GM23338 (cell line): Measurements from ENCODE around the gene ALOX5AP. TPM values are rescaled to one million over a fixed set of nuclear protein-coding genes. Genes with fewer than 3 reads are reported as not detected.

Source experiments
- ATAC-seq: fragments of 200-7000 bp; cut with Tn5 transposase; 3 replicates; pipeline ENCODE4 v1.9.1; 2020
- DNase-seq: peaks from one replicate; pipeline ENCODE4 v3.0.0-alpha.2; 2015; ENCODE audit warnings: low spot score
- H2AFZ ChIP-seq: fragments of 200-600 bp; sonication (generic); 2 replicates; pipeline ENCODE4 v1.8.0; 2016; ENCODE audit warnings: antibody characterized with exemption, mild to moderate bottlenecking, moderate library complexity
- H3F3A ChIP-seq: fragments of 200-600 bp; sonication (generic); replicated peaks from 2 replicates; pipeline ENCODE4 v1.8.0; 2017; ENCODE audit warnings: antibody characterized with exemption, mixed run types, low read depth
- H3K27ac ChIP-seq: fragments of 200-600 bp; sonication (generic); 2 replicates; pipeline ENCODE4 v1.6.1; 2016; ENCODE audit warnings: low read depth
- H3K27me3 ChIP-seq: fragments of 200-600 bp; sonication (generic); 2 replicates; pipeline ENCODE4 v1.8.0; 2016; ENCODE audit warnings: mild to moderate bottlenecking, mixed run types, moderate library complexity; ENCODE audit not compliant: insufficient read depth
- H3K36me3 ChIP-seq: fragments of 200-600 bp; sonication (generic); 2 replicates; pipeline ENCODE4 v1.8.0; 2016; ENCODE audit warnings: mild to moderate bottlenecking; ENCODE audit not compliant: insufficient read depth
- H3K4me1 ChIP-seq: fragments of 200-600 bp; sonication (generic); 2 replicates; pipeline ENCODE4 v1.8.0; 2016; ENCODE audit warnings: mild to moderate bottlenecking, moderate library complexity; ENCODE audit not compliant: insufficient read depth
- H3K4me2 ChIP-seq: fragments of 200-600 bp; sonication (generic); 2 replicates; pipeline ENCODE4 v1.7.1; 2017; ENCODE audit warnings: mixed run types
- H3K4me3 ChIP-seq: fragments of 200-600 bp; sonication (generic); 2 replicates; pipeline ENCODE4 v1.6.1; 2016; ENCODE audit warnings: mixed run types
- H3K79me2 ChIP-seq: fragments of 200-600 bp; sonication (generic); replicated peaks from 2 replicates; pipeline ENCODE4 v1.8.0; 2017; ENCODE audit warnings: mild to moderate bottlenecking; ENCODE audit not compliant: insufficient read depth
- H3K9me2 ChIP-seq: fragments of 200-600 bp; sonication (generic); 2 replicates; pipeline ENCODE4 v1.8.0; 2017; ENCODE audit not compliant: insufficient read depth
- H4K20me1 ChIP-seq: fragments of 200-600 bp; sonication (generic); replicated peaks from 2 replicates; pipeline ENCODE4 v1.8.0; 2017; ENCODE audit warnings: mild to moderate bottlenecking; ENCODE audit not compliant: insufficient read depth
- H3K27ac Mint-ChIP-seq: 2 replicates; pipeline ENCODE4 v1.8.0; 2020; ENCODE audit warnings: inconsistent platforms, mild to moderate bottlenecking, moderate library complexity, mixed read lengths
- H3K27me3 Mint-ChIP-seq: 3 replicates; pipeline ENCODE4 v1.8.0; 2022; ENCODE audit warnings: low read depth, mild to moderate bottlenecking, moderate library complexity, mixed read lengths, inconsistent platforms; ENCODE audit not compliant: insufficient read depth, poor library complexity
- H3K36me3 Mint-ChIP-seq: 3 replicates; pipeline ENCODE4 v1.8.0; 2021; ENCODE audit warnings: low read depth, mild to moderate bottlenecking, inconsistent platforms, moderate library complexity, mixed read lengths
- H3K4me1 Mint-ChIP-seq: 3 replicates; pipeline ENCODE4 v1.8.0; 2020; ENCODE audit warnings: mild to moderate bottlenecking, inconsistent platforms, mixed read lengths
- H3K4me3 Mint-ChIP-seq: 3 replicates; pipeline ENCODE4 v1.8.0; 2021; ENCODE audit warnings: moderate library complexity, mild to moderate bottlenecking, inconsistent platforms, mixed read lengths
- H3K9me3 Mint-ChIP-seq: 3 replicates; pipeline ENCODE4 v1.8.0; 2020; ENCODE audit warnings: moderate library complexity, mild to moderate bottlenecking, inconsistent platforms, mixed read lengths
- CREB1 ChIP-seq: fragments of 250-450 bp; sonication (Bioruptor Pico); IDR thresholded peaks from 2 replicates; pipeline ENCODE4 v1.5.0; 2020; ENCODE audit warnings: low read depth, mild to moderate bottlenecking, moderate library complexity
- ETS1 ChIP-seq: IDR thresholded peaks from 2 replicates; pipeline ENCODE4 v1.6.1; 2016; ENCODE audit warnings: antibody characterized with exemption
- EZH2 ChIP-seq: fragments of 200-600 bp; sonication (generic); IDR thresholded peaks from one replicate; pipeline ENCODE4 v1.8.0; 2017; ENCODE audit warnings: antibody characterized with exemption, mild to moderate bottlenecking, low read depth; ENCODE audit not compliant: unreplicated experiment
- EZH2phosphoT487 ChIP-seq: fragments of 200-600 bp; sonication (generic); IDR thresholded peaks from one replicate; pipeline ENCODE4 v1.8.1; 2018; ENCODE audit warnings: antibody characterized with exemption; ENCODE audit not compliant: unreplicated experiment
- JUNB ChIP-seq: IDR thresholded peaks from one replicate; pipeline ENCODE4 v1.6.1; 2016; ENCODE audit warnings: antibody characterized with exemption; ENCODE audit not compliant: unreplicated experiment
- NANOG ChIP-seq: IDR thresholded peaks from 2 replicates; pipeline ENCODE4 v1.6.1; 2016; ENCODE audit warnings: antibody characterized with exemption, borderline replicate concordance
- POLR2AphosphoS5 ChIP-seq: IDR thresholded peaks from 2 replicates; pipeline ENCODE4 v1.6.1; 2016; ENCODE audit warnings: antibody characterized with exemption, low read depth
- STAT1 ChIP-seq: IDR thresholded peaks from one replicate; pipeline ENCODE4 v1.6.1; 2016; ENCODE audit warnings: antibody characterized with exemption; ENCODE audit not compliant: unreplicated experiment
- ZNF114 ChIP-seq: fragments of 250-450 bp; sonication (Bioruptor Pico); IDR thresholded peaks from 2 replicates; pipeline ENCODE4 v1.5.0; 2020; ENCODE audit warnings: mild to moderate bottlenecking, moderate library complexity
- ZNF331 ChIP-seq: fragments of 250-450 bp; sonication (Bioruptor Pico); IDR thresholded peaks from 2 replicates; pipeline ENCODE4 v1.5.0; 2020; ENCODE audit warnings: low read depth, mild to moderate bottlenecking, moderate library complexity
- ZNF462 ChIP-seq: fragments of 250-450 bp; sonication (Bioruptor Pico); IDR thresholded peaks from 2 replicates; pipeline ENCODE4 v1.5.0; 2020; ENCODE audit warnings: mild to moderate bottlenecking, moderate library complexity
- polyA plus RNA-seq: library from polyadenylated mRNA; unstranded; fragments of >200 nt; fragmentation: Nextera tagmentation; extraction: Ambion mirVana; gene quantifications from 2 replicates; pipeline ENCODE4 v1.2.1, GENCODE V29; 2016
- total RNA-seq: library from RNA; depleted of rRNA; stranded (reverse); fragments of >200 nt; shearing (Covaris generic); gene quantifications from 2 replicates; pipeline ENCODE4 v1.2.3, GENCODE V29; 2014
- TF ChIP-seq, protein P1 (sequence below), 2 experiments: fragments of 200-600 bp in 1 of 2; sonication (generic) in 1 of 2; conservative IDR thresholded peaks; 2 replicates each; pipeline versions ENCODE4 v1.5.1 to v1.6.1; 2016 to 2017; ENCODE audit warnings: antibody characterized with exemption in 2 of 2, low read depth in 2 of 2, mild to moderate bottlenecking in 2 of 2, moderate library complexity in 1 of 2
- TF ChIP-seq, protein P2 (sequence below): IDR thresholded peaks from one replicate; pipeline ENCODE4 v1.6.1; 2018; ENCODE audit warnings: antibody characterized with exemption; ENCODE audit not compliant: unreplicated experiment

ALOX5AP gene
- total and polyA plus RNA-seq, 2 experiments from 2014 or later, result 0.23 TPM; not detected in 1

DNA sequence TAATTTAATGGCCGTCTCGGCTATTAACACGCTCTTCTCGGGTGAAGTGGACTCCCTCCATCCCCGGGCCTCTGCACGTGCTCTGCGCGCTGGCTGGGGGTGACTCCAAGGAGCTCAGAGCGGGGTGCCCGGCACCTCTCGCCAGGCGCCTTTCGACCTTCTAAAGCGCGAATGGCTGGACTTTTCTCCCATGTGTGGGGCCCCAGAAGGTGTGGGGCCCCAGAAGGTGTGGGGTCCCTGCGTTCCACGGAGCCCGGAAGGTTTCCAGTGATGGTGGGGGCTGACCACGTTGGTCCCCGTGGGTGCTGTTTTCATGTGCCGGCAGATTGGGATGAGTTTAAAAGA is 3.3 kb upstream of the ALOX5AP start:
- H3K4me1 Mint-ChIP-seq, result no peaks in the 10 kb centered on the region; the same call in 2 of the 3 replicates
- Histone ChIP-seq H3F3A (no peaks in the 10 kb centered on the region), H4K20me1 (no peaks in the 10 kb centered on the region), H3K27me3 (no peaks in the 10 kb centered on the region), H3K4me1 (no peaks in the 10 kb centered on the region), H3K4me3 (no peak overlapping the region), H3K36me3 (no peaks in the 10 kb centered on the region), H3K9me2 (no peaks in the 10 kb centered on the region), H2AFZ (peak overlapping the region; percentile 56; the same call in 1 of the 2 replicates), H3K79me2 (no peaks in the 10 kb centered on the region), H3K27ac (no peak overlapping the region), H3K4me2 (no peak overlapping the region)
- ATAC-seq (no peak), DNase-seq (no peak)
- TF ChIP-seq ZNF114 (CRISPR knock-in tag) (no peak), POLR2AphosphoS5 (no peak), ETS1 (no peak), JUNB (no peak), CREB1 (CRISPR knock-in tag) (no peak), NANOG (no peak), EZH2phosphoT487 (no peak), ZNF331 (CRISPR knock-in tag) (no peak), ZNF462 (CRISPR knock-in tag) (no peak), EZH2 (no peak), STAT1 (no peak)
- TF ChIP-seq, protein P1, sequence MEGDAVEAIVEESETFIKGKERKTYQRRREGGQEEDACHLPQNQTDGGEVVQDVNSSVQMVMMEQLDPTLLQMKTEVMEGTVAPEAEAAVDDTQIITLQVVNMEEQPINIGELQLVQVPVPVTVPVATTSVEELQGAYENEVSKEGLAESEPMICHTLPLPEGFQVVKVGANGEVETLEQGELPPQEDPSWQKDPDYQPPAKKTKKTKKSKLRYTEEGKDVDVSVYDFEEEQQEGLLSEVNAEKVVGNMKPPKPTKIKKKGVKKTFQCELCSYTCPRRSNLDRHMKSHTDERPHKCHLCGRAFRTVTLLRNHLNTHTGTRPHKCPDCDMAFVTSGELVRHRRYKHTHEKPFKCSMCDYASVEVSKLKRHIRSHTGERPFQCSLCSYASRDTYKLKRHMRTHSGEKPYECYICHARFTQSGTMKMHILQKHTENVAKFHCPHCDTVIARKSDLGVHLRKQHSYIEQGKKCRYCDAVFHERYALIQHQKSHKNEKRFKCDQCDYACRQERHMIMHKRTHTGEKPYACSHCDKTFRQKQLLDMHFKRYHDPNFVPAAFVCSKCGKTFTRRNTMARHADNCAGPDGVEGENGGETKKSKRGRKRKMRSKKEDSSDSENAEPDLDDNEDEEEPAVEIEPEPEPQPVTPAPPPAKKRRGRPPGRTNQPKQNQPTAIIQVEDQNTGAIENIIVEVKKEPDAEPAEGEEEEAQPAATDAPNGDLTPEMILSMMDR (conservative IDR thresholded peaks at IDR 0.05; ENCODE audit: low read depth in 2 of 2), result no peak
- TF ChIP-seq, protein P2, sequence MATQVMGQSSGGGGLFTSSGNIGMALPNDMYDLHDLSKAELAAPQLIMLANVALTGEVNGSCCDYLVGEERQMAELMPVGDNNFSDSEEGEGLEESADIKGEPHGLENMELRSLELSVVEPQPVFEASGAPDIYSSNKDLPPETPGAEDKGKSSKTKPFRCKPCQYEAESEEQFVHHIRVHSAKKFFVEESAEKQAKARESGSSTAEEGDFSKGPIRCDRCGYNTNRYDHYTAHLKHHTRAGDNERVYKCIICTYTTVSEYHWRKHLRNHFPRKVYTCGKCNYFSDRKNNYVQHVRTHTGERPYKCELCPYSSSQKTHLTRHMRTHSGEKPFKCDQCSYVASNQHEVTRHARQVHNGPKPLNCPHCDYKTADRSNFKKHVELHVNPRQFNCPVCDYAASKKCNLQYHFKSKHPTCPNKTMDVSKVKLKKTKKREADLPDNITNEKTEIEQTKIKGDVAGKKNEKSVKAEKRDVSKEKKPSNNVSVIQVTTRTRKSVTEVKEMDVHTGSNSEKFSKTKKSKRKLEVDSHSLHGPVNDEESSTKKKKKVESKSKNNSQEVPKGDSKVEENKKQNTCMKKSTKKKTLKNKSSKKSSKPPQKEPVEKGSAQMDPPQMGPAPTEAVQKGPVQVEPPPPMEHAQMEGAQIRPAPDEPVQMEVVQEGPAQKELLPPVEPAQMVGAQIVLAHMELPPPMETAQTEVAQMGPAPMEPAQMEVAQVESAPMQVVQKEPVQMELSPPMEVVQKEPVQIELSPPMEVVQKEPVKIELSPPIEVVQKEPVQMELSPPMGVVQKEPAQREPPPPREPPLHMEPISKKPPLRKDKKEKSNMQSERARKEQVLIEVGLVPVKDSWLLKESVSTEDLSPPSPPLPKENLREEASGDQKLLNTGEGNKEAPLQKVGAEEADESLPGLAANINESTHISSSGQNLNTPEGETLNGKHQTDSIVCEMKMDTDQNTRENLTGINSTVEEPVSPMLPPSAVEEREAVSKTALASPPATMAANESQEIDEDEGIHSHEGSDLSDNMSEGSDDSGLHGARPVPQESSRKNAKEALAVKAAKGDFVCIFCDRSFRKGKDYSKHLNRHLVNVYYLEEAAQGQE, result no peak
- H3K27ac Mint-ChIP-seq, result no peak overlapping the region
- peaks cover 4% of the 10 kb centered on the region for H3K27me3 Mint-ChIP-seq
- no peaks in the 10 kb centered on the region for H3K9me3 Mint-ChIP-seq
- H3K4me3 Mint-ChIP-seq, result no peak overlapping the region
- H3K36me3 Mint-ChIP-seq, result no peaks in the 10 kb centered on the region
